HL-60 (cell line): Measurements from ENCODE around the gene LMLN.

Source experiments
- GABPA ChIP-seq: IDR thresholded peaks from 2 replicates; pipeline ENCODE4 v1.6.1; 2012; ENCODE audit warnings: low read depth
- POLR2AphosphoS5 ChIP-seq: IDR thresholded peaks from 2 replicates; pipeline ENCODE4 v1.6.1; 2012; ENCODE audit warnings: low read depth
- SPI1 ChIP-seq: IDR thresholded peaks from 2 replicates; pipeline ENCODE4 v1.6.1; 2012; ENCODE audit warnings: low read depth, mild to moderate bottlenecking, borderline replicate concordance
- TF ChIP-seq, protein P1 (sequence below): IDR thresholded peaks from one replicate; pipeline ENCODE4 v1.5.1; 2011; ENCODE audit warnings: low read length, control low read depth, inconsistent platforms; ENCODE audit not compliant: insufficient read depth
- TF ChIP-seq, protein P2 (sequence below): IDR thresholded peaks from 2 replicates; pipeline ENCODE4 v1.6.1; 2012; ENCODE audit warnings: low read depth; ENCODE audit not compliant: insufficient replicate concordance

DNA sequence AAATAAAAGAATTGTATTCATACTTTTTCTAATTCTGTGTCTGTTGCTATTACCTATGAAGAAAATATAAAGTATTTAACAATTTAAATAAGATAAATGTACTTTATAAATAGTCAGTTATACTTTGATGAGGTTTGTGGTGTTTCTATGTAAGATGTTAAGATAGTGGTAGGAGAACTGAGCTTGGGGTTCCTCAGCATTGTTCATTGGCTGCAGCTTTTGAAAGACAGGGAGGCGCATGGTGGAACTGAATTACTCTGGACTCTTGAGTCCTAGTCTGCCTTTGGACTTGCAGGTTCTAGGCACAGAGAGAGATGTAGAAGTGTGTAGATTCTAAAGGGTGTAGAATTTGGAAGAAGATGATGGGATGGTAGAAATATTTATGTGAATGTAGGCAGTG, 23.1 kb downstream of the LMLN start:
- TF ChIP-seq, protein P1, sequence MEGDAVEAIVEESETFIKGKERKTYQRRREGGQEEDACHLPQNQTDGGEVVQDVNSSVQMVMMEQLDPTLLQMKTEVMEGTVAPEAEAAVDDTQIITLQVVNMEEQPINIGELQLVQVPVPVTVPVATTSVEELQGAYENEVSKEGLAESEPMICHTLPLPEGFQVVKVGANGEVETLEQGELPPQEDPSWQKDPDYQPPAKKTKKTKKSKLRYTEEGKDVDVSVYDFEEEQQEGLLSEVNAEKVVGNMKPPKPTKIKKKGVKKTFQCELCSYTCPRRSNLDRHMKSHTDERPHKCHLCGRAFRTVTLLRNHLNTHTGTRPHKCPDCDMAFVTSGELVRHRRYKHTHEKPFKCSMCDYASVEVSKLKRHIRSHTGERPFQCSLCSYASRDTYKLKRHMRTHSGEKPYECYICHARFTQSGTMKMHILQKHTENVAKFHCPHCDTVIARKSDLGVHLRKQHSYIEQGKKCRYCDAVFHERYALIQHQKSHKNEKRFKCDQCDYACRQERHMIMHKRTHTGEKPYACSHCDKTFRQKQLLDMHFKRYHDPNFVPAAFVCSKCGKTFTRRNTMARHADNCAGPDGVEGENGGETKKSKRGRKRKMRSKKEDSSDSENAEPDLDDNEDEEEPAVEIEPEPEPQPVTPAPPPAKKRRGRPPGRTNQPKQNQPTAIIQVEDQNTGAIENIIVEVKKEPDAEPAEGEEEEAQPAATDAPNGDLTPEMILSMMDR, result no peak
- TF ChIP-seq POLR2AphosphoS5 (no peak), GABPA (no peak), SPI1 (no peak)
- TF ChIP-seq, protein P2, sequence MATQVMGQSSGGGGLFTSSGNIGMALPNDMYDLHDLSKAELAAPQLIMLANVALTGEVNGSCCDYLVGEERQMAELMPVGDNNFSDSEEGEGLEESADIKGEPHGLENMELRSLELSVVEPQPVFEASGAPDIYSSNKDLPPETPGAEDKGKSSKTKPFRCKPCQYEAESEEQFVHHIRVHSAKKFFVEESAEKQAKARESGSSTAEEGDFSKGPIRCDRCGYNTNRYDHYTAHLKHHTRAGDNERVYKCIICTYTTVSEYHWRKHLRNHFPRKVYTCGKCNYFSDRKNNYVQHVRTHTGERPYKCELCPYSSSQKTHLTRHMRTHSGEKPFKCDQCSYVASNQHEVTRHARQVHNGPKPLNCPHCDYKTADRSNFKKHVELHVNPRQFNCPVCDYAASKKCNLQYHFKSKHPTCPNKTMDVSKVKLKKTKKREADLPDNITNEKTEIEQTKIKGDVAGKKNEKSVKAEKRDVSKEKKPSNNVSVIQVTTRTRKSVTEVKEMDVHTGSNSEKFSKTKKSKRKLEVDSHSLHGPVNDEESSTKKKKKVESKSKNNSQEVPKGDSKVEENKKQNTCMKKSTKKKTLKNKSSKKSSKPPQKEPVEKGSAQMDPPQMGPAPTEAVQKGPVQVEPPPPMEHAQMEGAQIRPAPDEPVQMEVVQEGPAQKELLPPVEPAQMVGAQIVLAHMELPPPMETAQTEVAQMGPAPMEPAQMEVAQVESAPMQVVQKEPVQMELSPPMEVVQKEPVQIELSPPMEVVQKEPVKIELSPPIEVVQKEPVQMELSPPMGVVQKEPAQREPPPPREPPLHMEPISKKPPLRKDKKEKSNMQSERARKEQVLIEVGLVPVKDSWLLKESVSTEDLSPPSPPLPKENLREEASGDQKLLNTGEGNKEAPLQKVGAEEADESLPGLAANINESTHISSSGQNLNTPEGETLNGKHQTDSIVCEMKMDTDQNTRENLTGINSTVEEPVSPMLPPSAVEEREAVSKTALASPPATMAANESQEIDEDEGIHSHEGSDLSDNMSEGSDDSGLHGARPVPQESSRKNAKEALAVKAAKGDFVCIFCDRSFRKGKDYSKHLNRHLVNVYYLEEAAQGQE, result no peak
